ENCODE results near the gene MAD1L1. TPM values are rescaled to one million over a fixed set of nuclear protein-coding genes. Genes with fewer than 3 reads are reported as not detected.

Gene MAD1L1
- total RNA-seq, 1 experiment from 2014 or later = 50.8 TPM

GRCh38 chr7:2128601-2129322 lies 104.0 kb downstream of the MAD1L1 start:
- no peaks in the 10 kb centered on the region for H3K27me3 ChIP-seq (ENCODE audit: insufficient read depth, low read depth)
- H3K79me2 ChIP-seq (ENCODE audit: low read depth) = no peaks in the 10 kb centered on the region
- H3K9me3 ChIP-seq (ENCODE audit: insufficient read depth, low read depth) = no peaks in the 10 kb centered on the region
- DNase-seq = no peak
- no peak overlapping the region for H3K27ac ChIP-seq
- H4K20me1 ChIP-seq (ENCODE audit: insufficient read depth) = no peaks in the 10 kb centered on the region
- H2AFZ ChIP-seq = no peak overlapping the region
- no peaks in the 10 kb centered on the region for H3K9me2 ChIP-seq (ENCODE audit: insufficient read depth)
- no peak overlapping the region for H3K4me2 ChIP-seq
- no peak overlapping the region for H3K4me3 ChIP-seq
- no peaks in the 10 kb centered on the region for H3F3A ChIP-seq (ENCODE audit: insufficient read depth, low read depth)
- intact Hi-C loops (cut with micrococcal nuclease; ENCODE audit: unreplicated experiment) = no loop called here
- BruUV-seq (replicated peaks) = no TSS peak
- TF ChIP-seq CTCF (conservative IDR thresholded peaks at IDR 0.05) (no peak), EZH2 (IDR thresholded peaks at IDR 0.05; ENCODE audit: low read depth) (no peak)
- H3K4me1 ChIP-seq (replicated peaks; ENCODE audit: insufficient read depth) = no peaks in the 10 kb centered on the region
- no peaks in the 10 kb centered on the region for H3K36me3 ChIP-seq (ENCODE audit: low read depth)
- POLR2A ChIA-PET (ENCODE audit: unreplicated experiment) = no interaction called here
- CTCF ChIA-PET = no interaction called here

GRCh38 chr7:2126621-2127020 lies 106.1 kb downstream of the MAD1L1 start:
- Histone ChIP-seq H4K20me1 (ENCODE audit: insufficient read depth) (no peaks in the 10 kb centered on the region), H3F3A (ENCODE audit: insufficient read depth, low read depth) (no peaks in the 10 kb centered on the region), H3K36me3 (ENCODE audit: low read depth) (no peaks in the 10 kb centered on the region), H3K27ac (no peak overlapping the region), H3K27me3 (ENCODE audit: insufficient read depth, low read depth) (no peaks in the 10 kb centered on the region), H3K9me2 (ENCODE audit: insufficient read depth) (no peaks in the 10 kb centered on the region), H3K4me2 (no peak overlapping the region), H3K4me1 (replicated peaks; ENCODE audit: insufficient read depth) (no peaks in the 10 kb centered on the region), H3K4me3 (no peak overlapping the region), H3K79me2 (ENCODE audit: low read depth) (no peaks in the 10 kb centered on the region), H3K9me3 (ENCODE audit: insufficient read depth, low read depth) (no peaks in the 10 kb centered on the region), H2AFZ (no peak overlapping the region)
- intact Hi-C loops (cut with micrococcal nuclease; ENCODE audit: unreplicated experiment) = no loop called here
- no peak for DNase-seq
- BruUV-seq (replicated peaks) = no TSS peak
- no peak for TF ChIP-seq EZH2 (IDR thresholded peaks at IDR 0.05; ENCODE audit: low read depth)
- TF ChIP-seq CTCF (conservative IDR thresholded peaks at IDR 0.05) = no peak
- ChIA-PET CTCF (no interaction called here), POLR2A (ENCODE audit: unreplicated experiment) (no interaction called here)

GRCh38 chr7:2125931-2126330 lies 106.8 kb downstream of the MAD1L1 start:
- no peak overlapping the region for H3K27ac ChIP-seq
- BruUV-seq (replicated peaks) = no TSS peak
- no peaks in the 10 kb centered on the region for H3K79me2 ChIP-seq (ENCODE audit: low read depth)
- intact Hi-C loops (cut with micrococcal nuclease; ENCODE audit: unreplicated experiment) = no loop called here
- H4K20me1 ChIP-seq (ENCODE audit: insufficient read depth) = no peaks in the 10 kb centered on the region
- H3K36me3 ChIP-seq (ENCODE audit: low read depth) = no peaks in the 10 kb centered on the region
- no peak overlapping the region for H3K4me3 ChIP-seq
- H3F3A ChIP-seq (ENCODE audit: insufficient read depth, low read depth) = no peaks in the 10 kb centered on the region
- H2AFZ ChIP-seq = no peak overlapping the region
- DNase-seq = no peak
- H3K27me3 ChIP-seq (ENCODE audit: insufficient read depth, low read depth) = no peaks in the 10 kb centered on the region
- no peaks in the 10 kb centered on the region for H3K9me2 ChIP-seq (ENCODE audit: insufficient read depth)
- no peaks in the 10 kb centered on the region for H3K4me1 ChIP-seq (replicated peaks; ENCODE audit: insufficient read depth)
- no peak overlapping the region for H3K4me2 ChIP-seq
- H3K9me3 ChIP-seq (ENCODE audit: insufficient read depth, low read depth) = no peaks in the 10 kb centered on the region
- ChIA-PET POLR2A (ENCODE audit: unreplicated experiment) (no interaction called here), CTCF (no interaction called here)
- no peak for TF ChIP-seq CTCF (conservative IDR thresholded peaks at IDR 0.05)
- no peak for TF ChIP-seq EZH2 (IDR thresholded peaks at IDR 0.05; ENCODE audit: low read depth)

Data from PC-9 (cell line).